ENCODE results near the gene FTH1. TPM values are rescaled to one million over a fixed set of nuclear protein-coding genes. Genes with fewer than 3 reads are reported as not detected.
A peak's percentile ranks its signal among the peaks of the same experiment; 100 is the strongest.

FTH1 gene
- total RNA-seq, 1 experiment from 2014 or later, result 1,937 TPM

DNA sequence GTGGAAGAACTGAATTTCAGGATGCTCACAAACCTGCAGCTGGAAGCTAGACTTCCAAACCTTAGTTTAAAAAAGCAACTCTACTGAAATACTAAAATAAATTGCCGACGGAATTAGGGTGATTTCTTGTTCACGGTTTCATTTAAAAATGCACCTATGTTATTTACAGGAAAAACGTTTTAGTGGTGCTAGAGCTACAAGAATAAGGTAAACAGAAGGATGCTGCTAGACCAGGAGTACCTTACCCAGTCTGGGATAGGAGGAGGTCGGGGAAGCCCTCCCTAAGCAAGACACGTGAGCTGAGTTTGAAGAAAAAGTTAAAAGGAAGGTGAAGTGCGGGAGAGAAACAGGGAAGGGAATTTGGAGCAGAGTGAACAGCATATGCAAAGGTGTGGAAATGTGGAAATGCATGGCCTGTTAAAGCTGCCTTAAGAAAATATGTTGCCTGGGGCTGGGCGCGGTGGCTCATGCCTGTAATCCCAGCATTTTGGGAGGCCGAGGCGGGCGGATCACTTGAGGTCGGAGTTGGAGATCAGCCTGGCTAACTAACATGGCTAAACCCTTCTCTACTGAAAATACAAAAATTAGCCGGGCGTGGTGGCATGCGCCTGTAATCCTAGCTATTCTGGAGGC is 1.4 kb upstream of the FTH1 start:
- no TSS peak for BruUV-seq (replicated peaks)
- H3K9me2 ChIP-seq (replicated peaks; ENCODE audit: low read length), result no peaks in the 10 kb centered on the region
- peak overlapping the region; percentile 93 for H3K4me2 ChIP-seq (ENCODE audit: low read length)
- peaks cover 31% of the 10 kb centered on the region for H3K36me3 ChIP-seq (ENCODE audit: low read depth, low read length)
- peaks cover 64% of the 10 kb centered on the region for H3K79me2 ChIP-seq (ENCODE audit: low read length)
- intact Hi-C loops (cut with micrococcal nuclease), result no loop called here
- DNase-seq (no peak), ATAC-seq (no peak)
- no peaks in the 10 kb centered on the region for H3K27me3 ChIP-seq (ENCODE audit: low read length)
- H3K27ac ChIP-seq (ENCODE audit: low read length), result peak overlapping the region; percentile 98
- peaks cover 68% of the 10 kb centered on the region for H3K4me1 ChIP-seq (ENCODE audit: insufficient read depth, low read length)
- ChIA-PET POLR2A (ENCODE audit: unreplicated experiment) (interaction anchor here (1.2 to 1.4 kb wide), 2 partner anchors 44 to 76 kb away, joined by 3 to 8 read pairs; no protein-coding TSS in a partner anchor), CTCF (interaction anchor here (0.6 to 1.9 kb wide), 4 partner anchors 10 to 113 kb away, joined by 3 to 7 read pairs (median 3); no protein-coding TSS in a partner anchor)
- peak overlapping the region; percentile 95 for H3K4me3 ChIP-seq (ENCODE audit: low read length)
- peaks cover 12% of the 10 kb centered on the region for H3F3A ChIP-seq (ENCODE audit: low read length, unreplicated experiment)
- peak overlapping the region; percentile 96 for H3K9ac ChIP-seq (ENCODE audit: low read length)
- TF ChIP-seq EZH2 (IDR thresholded peaks at IDR 0.05; ENCODE audit: low read length, unreplicated experiment) (no peak), EZH2phosphoT487 (IDR thresholded peaks at IDR 0.05; ENCODE audit: borderline replicate concordance, low read length) (no peak), CTCF (conservative IDR thresholded peaks at IDR 0.05; ENCODE audit: low read depth, low read length) (no peak)
- H3K9me3 ChIP-seq (ENCODE audit: low read length), result no peaks in the 10 kb centered on the region
- H4K20me1 ChIP-seq (ENCODE audit: low read length), result peaks cover 32% of the 10 kb centered on the region
- no peak overlapping the region for H2AFZ ChIP-seq (ENCODE audit: low read length)

- ATAC-seq (no peak), DNase-seq (peak; percentile 38)
- Histone ChIP-seq H3K27me3 (ENCODE audit: low read length) (no peaks in the 10 kb centered on the region), H3K9me3 (ENCODE audit: low read length) (no peaks in the 10 kb centered on the region), H3K4me2 (ENCODE audit: low read length) (peak overlapping the region; percentile 93), H3F3A (ENCODE audit: low read length, unreplicated experiment) (peaks cover 12% of the 10 kb centered on the region), H3K4me1 (ENCODE audit: insufficient read depth, low read length) (peaks cover 61% of the 10 kb centered on the region), H3K9me2 (replicated peaks; ENCODE audit: low read length) (no peaks in the 10 kb centered on the region), H4K20me1 (ENCODE audit: low read length) (peaks cover 33% of the 10 kb centered on the region), H2AFZ (ENCODE audit: low read length) (peak overlapping the region; percentile 67), H3K79me2 (ENCODE audit: low read length) (peaks cover 64% of the 10 kb centered on the region), H3K9ac (ENCODE audit: low read length) (peak overlapping the region; percentile 96), H3K4me3 (ENCODE audit: low read length) (peak overlapping the region; percentile 95), H3K27ac (ENCODE audit: low read length) (peak overlapping the region; percentile 88), H3K36me3 (ENCODE audit: low read depth, low read length) (peaks cover 32% of the 10 kb centered on the region)
- intact Hi-C loops (cut with micrococcal nuclease), result loop anchor here (1.0 kb wide), 2 partner anchors 57 to 77 kb away; no protein-coding TSS in a partner anchor
- TSS peak; percentile 34 for BruUV-seq (replicated peaks)
- ChIA-PET CTCF (interaction anchor here (0.6 to 1.9 kb wide), 4 partner anchors 9 to 114 kb away, joined by 3 to 7 read pairs (median 3); no protein-coding TSS in a partner anchor), POLR2A (ENCODE audit: unreplicated experiment) (interaction anchor here (0.6 to 1.7 kb wide), 10 partner anchors 21 to 114 kb away, joined by 3 to 11 read pairs (median 8); no protein-coding TSS in a partner anchor)
- TF ChIP-seq EZH2phosphoT487 (IDR thresholded peaks at IDR 0.05; ENCODE audit: borderline replicate concordance, low read length) (no peak), EZH2 (IDR thresholded peaks at IDR 0.05; ENCODE audit: low read length, unreplicated experiment) (no peak), CTCF (conservative IDR thresholded peaks at IDR 0.05; ENCODE audit: low read depth, low read length) (no peak)
Measured at GRCh38 chr11:61967924-61968757, 707 bp upstream of the FTH1 start.
